HG02870 (cell line): ENCODE data around the gene D2HGDH.
"Not testable (repeated sequence)": the region's sequence is repeated elsewhere in the genome, so short reads cannot be mapped to it uniquely, and the experiment has no call there.

ENCODE experiments used
- ATAC-seq: cut with Tn5 transposase; IDR thresholded peaks from one replicate; pipeline ENCODE4 v1.9.1; 2021; ENCODE audit warnings: mild to moderate bottlenecking, moderate library complexity; ENCODE audit not compliant: unreplicated experiment

Gene D2HGDH

DNA sequence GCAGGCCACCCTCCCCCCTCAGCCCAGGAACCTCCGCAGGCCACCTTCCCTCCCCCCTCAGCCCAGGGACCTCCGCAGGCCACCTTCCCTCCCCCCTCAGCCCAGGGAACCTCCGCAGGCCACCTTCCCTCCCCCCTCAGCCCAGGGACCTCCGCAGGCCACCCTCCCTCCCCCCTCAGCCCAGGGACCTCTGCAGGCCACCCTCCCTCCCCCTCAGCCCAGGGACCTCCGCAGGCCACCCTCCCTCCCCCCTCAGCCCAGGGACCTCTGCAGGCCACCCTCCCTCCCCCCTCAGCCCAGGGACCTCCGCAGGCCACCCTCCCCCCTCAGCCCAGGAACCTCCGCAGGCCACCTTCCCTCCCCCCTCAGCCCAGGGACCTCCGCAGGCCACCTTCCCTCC is 71.8 kb downstream of the D2HGDH start:
- not testable (repeated sequence) for ATAC-seq

DNA sequence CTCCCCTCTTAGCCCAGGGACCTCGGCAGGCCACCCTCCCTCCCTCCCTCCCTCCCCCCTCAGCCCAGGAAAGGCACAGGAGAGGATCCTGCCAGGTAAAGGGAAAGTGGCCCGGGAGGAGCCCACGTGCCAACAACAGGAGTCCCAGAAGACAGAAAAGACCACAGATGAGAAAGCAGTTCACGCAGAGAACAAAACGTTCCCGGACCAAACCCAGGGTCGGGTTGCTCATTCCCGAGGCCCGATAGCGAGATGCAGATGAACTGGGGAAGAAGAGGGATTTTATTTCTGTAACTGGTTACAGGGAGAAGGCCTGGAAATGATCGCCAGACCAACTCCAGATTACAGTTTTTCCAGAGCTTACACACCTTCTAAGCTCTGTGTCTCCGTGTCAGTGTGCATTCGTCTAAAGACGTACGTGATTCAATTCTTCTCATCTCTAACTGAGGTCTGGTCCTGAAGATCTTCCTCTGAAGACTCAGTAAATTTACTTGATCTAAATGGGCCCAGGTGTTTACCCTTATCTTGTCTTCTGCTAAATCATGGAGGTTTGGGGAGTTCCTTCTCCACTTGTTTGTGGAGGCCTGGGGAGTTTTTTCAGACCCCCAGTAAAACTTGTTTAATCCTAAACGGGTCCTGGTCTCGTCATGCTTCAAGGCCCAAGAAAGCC is 73.8 kb downstream of the D2HGDH start:
- ATAC-seq: no peak

DNA sequence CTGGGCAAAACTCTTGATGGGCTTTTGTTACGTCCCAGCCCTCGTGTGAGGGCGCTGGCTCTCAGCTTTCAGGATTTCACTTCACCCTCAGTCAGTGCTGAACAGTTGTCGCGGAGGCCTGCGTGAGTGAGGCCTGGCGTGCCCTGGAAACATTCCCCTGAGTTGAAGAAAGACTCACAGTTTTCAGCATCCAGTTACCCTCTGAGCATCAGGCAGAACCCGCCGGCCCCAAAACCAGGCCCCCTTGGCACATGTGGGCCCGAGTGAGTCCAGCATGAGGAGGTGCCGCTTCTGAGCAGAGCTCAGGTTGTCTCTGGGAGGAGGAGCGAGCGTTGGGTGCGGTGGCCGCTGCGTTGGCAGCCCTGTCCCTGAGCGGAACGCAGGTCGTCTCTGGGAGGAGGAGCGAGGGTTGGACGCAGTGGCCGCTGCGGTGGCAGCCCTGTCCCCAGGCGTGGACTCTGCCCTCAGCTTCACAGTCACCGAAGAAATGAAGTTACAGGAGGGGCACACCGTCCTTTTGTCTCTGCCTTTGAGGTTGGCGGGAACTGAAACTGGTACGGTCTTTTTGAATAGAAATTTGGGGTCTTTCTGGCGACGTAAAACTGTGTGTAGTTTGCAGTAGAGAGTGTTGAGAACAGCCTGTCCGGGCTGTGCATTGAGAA is 74.4 kb downstream of the D2HGDH start, which contains the start of gene NEU4:
Gene NEU4, plus strand, starts transcription at position 473 of the 662 bp plus-strand sequence. CDS start 5,292 bp downstream, outside the sequence.
- ATAC-seq: no peak

DNA sequence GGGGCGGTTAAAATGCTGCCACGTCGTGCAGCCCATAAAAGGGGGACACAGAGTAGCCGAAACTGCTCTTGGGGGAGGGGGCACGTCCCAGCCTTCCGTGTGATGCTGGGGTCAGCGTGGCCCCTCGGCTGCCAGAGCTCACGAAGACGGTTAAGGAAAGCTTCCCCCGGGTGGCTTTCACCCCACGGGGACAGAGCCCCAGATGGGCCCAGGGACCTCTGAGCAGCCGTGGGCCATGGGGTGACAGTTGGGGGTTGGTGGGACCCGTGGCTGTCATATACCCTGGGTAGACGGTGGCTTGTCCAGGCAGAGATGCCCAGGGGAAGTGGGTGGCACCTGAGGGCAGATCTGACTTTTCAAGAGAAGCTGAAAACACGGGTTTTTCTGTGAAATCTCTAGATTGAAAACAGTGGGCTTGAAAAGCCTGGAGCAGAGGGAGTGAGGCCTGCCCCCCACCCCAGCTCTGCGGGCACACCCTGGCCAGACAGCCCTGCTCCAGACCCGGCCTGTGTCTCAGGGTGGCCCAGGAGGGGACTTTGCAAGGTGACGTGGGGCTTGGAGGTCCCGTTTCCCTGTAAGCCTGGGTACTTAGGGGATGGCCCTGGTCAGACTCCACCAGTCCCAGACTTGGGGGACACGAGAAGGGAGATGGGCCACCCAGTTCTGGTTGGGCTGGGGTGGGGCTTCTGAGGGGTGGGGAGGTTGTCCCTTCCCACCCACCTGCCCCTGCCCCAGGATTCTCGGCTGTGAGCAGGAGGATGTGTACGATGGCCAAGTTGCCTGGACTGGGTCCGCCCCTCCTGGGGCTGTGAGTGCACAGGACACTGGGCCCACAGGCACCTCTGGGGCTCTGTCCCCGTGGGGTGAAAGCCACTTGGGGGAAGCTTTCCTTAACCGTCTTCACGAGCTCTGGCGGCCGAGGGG is 75.2 kb downstream of the D2HGDH start:
- ATAC-seq: no peak

DNA sequence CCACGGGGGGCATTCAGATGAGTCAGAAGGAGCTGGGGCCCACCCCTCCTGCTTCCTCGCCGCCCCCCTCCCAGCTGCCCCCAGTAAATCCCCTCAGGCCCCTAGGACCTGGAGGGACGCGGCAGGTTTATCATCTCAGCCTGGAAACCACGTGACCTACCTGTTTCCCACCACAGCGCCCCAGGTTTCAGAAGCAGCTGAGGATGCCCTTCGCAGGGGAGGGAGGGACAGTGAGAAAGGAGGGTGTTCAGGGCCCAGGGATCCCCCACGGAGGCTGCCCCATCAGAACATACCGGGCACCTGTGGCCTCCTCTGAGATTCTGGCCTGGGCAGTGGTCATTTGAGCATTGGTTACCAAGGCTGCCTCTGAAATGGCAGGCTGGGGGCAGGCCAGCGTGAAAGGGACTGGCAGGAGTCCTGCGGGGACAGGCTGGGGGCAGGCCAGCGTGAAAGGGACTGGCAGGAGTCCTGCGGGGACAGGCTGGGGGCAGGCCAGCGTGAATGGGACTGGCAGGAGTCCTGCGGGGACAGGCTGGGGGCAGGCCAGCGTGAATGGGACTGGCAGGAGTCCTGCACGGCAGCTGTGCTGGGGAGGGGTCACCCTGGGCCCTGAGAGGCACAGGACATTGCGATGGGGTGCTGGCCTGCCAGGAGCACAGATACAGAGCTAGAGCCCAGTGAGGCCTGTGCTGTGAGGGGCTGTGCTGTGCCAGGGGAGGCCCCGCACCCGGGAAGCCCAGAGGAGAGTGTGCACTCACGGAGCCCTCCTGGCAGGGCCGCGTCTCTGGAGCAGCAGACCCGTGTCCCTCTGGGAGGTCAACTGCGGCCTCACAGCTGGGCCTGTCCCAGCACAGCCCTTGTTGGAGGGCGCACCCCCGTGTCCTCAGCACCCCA is 76.1 kb downstream of the D2HGDH start:
- ATAC-seq: no peak

DNA sequence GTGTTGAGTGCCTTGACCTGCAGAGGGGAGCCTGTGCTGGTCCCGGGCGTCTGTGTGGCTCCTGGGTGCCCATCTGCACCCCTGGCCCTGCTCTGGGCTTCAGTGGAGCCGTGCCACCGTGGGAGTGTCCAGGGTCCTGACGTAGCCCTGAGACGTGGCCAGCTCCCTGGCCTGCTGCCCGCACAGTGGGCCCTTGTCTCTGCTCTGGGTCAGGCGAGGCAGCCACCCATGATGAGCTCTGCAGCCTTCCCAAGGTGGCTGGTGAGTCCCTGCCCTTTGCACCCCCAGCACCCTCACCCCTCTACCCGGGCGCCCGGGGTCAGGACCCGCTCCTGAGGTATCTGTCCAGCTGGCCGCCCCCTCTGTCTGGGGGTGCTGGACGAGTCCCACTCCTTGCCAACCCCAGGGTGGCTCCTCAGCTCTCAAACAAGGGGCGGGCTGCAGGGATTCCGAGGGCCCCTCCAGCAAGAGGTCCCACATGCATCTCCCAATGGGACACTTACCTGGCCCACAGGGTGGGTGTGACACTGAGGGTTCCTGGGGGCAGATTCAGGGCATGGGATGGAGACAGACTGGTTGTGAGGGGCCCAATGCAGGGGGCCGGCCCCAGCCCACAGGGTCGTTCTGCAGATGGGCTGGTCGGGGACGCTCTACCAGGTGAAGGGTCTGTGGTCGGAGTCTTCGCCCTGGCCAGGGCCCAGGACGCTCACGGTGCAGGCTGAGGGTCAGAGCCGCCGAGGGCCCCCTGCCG is 76.9 kb downstream of the D2HGDH start:
- no peak for ATAC-seq

DNA sequence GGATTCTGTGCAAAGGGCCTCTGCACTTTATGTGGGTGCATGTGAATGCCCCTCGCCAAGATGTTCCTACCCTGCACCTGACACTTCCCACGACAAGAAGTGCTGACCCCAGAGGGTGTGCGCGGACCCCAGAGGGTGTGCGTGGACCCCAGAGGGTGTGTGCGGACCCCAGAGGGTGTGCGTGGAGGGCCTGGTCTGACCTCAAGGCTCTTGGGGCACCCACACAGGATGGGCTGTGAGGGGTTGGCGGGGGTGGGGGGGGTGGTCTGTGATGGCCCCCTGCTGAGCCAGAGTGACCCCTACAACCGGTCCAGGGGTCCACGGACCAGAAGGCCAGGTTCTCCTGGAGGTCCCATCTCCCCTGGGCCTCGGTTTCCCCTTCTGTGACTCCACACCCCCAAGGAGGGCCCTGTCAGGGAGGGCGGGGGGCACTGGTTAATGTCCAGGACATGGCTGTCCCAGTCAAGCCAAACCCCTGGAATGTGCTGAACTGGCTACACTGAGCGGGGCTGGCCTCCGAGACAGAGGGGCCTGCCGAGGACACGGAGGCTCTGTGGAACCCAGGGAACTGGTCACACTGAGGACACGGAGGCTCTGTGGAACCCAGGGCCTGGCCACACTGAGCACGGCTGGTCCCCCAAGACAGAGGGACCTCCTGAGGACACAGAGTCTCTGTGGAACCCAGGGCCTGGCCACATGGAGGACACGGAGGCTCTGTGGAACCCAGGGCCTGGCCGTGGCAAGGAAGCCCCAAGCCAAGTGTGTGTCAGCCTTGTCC is 77.7 kb downstream of the D2HGDH start:
- no peak for ATAC-seq

DNA sequence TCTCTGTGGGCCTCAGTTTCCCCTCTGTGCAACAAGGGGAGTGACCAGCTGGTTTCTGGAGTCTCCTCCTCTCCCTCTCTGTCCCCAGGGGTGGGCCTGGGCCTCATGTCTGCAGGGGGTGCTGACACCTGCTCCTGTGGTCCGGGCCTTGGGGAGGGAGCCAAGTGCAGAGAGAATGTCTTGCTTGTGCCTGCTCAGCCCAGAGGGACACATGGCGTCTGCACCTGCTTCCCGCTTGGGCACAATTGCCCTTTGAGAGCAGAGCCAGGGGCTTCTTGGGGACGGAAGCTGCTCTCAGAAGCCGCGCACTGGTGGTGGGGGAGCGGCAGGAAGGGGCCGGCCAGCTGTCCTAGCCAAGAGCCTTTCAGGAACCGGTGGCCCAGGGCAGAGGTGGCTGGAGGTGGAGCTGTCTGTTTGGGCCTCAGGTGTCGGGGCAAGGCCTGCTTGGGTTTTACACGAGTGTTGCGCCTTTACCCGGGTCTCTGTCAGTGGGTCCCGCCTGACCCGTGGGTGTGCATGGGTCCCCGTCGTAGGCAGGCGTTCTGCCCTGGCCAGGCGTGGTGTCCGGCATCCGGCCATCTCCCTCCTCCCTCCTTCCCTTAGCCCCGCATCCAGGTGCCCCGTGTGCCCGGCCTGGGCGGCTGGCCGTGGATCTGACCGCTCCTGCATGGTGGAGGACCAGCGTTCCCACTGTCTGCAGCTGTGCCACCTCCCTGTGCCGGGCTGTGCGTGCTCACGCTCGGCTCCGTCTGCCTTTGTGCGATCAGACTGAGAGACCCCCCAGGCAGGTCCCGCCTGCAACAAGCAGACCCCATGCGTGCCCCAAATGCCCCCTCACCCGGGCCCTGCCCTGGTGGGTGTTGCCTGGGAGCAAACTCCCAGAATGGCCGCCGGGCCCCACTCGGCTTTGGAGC is 78.6 kb downstream of the D2HGDH start:
- no peak for ATAC-seq

DNA sequence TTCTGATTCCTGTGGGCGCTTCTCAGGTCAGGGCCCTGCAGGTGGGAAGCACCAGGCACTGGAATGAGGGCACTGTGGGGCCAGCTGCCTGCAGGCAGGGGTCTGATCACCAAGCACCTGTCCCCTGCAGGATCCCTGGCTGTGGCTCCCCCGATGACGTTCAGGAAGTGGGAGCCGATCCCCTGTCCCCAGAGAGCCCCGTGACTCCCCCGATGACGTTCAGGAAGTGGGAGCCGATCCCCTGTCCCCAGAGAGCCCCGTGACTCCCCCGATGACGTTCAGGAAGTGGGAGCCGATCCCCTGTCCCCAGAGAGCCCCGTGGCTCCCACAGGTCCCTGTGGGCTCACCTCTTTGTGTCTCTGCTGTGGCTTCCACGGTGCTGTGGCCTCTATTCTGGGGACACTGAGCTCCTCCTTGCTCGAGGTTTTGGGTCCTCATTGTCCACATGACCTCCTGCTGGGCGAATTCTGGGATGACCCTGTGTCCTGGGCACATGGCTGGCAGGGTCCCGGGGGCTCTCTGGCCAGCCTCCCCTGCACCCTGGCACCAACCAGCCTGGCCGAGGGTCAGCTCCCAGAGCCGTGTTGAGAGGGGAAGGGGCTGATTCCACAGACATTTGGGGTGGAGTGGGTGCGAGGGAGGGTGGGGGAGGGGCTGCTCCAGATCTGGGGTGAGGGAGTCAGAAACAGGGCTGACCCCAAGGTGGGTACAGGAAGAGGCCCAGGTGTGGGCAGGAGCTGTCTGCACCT is 79.4 kb downstream of the D2HGDH start:
- no peak for ATAC-seq

DNA sequence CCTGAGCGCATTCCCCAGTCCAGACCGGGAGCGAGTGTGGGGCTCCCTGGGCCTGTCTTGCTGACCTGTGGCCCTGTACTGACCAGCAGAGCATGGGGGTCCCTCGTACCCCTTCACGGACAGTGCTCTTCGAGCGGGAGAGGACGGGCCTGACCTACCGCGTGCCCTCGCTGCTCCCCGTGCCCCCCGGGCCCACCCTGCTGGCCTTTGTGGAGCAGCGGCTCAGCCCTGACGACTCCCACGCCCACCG is 79.9 kb downstream of the D2HGDH start:
- ATAC-seq: no peak

DNA sequence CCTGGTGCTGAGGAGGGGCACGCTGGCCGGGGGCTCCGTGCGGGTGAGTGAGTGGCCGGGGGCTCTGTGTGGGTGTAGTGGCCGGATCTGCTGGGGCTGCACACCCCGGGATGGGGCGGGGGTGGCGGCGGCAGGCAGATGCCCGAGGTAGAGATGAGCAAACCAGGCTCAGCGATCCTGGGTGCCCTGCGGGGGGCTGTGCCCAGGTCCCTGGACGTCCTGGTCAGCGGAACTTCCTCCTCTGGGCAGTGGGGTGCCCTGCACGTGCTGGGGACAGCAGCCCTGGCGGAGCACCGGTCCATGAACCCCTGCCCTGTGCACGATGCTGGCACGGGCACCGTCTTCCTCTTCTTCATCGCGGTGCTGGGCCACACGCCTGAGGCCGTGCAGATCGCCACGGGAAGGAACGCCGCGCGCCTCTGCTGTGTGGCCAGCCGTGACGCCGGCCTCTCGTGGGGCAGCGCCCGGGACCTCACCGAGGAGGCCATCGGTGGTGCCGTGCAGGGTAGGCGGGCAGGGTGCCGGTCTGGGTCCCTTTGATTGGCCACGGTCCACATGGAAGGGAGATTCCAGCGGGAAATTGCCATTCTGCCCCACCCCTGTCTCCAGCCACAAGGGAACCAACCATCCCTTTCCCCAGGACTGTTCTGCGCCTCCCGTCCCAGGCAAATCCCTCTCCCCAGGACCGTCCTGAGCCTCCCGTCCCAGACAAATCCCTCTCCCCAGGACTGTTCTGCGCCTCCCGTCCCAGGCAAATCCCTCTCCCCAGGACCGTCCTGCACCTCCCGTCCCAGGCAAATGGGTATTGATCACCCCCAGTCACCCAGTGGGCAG is 80.4 kb downstream of the D2HGDH start:
- no peak for ATAC-seq

DNA sequence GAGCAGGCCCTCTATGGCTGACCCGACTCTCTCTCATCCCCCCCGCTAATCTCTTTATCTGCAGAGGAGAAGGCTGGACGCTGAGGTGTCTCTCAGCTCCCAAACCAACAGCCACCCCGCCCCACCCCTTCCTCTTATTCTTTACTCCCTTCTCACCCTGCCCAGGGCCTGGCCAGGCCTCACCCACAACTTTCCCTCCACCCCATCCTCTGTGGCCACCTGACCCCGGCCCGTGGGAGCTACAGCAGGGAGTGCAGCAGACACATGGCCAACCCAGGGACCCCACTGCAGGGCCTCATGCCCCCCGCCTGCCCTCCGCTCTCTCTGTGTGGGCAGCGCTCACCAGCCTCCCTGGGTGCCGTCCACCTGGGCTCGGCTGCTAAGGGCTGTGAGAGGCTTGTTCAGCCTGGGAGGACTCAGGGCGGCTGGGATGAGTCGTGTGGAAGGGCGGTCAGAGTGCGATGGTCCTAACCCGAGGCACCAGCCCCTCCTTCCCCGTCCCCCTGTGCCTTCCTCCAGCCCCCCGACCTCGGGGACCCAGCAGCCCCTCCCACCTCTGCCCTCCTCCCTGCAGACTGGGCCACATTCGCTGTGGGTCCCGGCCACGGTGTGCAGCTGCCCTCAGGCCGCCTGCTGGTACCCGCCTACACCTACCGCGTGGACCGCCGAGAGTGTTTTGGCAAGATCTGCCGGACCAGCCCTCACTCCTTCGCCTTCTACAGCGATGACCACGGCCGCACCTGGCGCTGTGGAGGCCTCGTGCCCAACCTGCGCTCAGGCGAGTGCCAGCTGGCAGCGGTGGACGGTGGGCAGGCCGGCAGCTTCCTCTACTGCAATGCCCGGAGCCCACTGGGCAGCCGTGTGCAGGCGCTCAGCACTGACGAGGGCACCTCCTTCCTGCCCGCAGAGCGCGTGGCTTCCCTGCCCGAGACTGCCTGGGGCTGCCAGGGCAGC is 81.3 kb downstream of the D2HGDH start:
- ATAC-seq: no peak

DNA sequence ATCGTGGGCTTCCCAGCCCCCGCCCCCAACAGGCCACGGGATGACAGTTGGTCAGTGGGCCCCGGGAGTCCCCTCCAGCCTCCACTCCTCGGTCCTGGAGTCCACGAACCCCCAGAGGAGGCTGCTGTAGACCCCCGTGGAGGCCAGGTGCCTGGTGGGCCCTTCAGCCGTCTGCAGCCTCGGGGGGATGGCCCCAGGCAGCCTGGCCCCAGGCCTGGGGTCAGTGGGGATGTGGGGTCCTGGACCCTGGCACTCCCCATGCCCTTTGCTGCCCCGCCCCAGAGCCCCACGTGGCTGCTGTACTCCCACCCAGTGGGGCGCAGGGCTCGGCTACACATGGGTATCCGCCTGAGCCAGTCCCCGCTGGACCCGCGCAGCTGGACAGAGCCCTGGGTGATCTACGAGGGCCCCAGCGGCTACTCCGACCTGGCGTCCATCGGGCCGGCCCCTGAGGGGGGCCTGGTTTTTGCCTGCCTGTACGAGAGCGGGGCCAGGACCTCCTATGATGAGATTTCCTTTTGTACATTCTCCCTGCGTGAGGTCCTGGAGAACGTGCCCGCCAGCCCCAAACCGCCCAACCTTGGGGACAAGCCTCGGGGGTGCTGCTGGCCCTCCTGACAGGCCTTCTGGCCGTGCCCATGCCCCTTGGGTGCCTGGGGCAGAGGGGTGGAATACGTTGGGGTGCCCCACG is 82.1 kb downstream of the D2HGDH start:
- ATAC-seq: no peak

DNA sequence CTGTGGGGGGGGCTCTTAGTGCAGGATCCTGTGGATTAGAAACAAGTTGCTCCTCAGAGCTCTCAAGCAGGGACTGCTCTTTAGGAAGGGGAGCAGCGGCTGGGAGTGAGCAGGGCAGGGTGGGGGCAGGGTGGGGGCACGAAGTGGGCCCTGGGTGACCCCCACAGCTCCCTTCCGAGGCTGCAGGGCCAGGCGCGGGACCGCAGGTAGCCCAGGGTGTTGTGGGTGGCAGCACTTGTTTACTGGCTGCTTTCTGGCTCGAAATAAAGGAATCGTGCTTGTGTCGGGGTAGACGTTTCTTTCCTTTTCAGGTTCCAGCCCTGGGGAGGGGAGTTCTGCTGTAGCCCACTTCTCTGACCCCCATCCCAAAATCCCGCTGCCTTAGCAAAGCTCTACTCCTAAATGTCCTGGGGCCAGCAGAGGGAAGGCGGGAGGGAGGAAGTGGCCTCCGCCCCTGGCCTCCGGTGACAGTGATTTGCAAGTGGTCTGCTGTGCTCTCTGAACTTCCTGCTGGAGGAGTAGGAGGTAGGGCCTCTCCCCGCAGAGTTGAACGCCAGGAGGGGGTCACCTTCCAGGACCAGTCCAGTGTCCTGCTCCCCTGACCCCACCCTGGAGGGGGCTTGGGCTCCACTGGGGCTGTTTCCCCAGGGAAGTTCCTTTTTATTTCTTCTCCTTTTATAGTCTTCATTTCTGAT is 82.8 kb downstream of the D2HGDH start:
- ATAC-seq: no peak
